MM.1S (cell line): ENCODE results near the gene PIGT.

ENCODE experiments used
- DNase-seq: peaks from one replicate; pipeline ENCODE4 v3.0.0-alpha.2; 2015
- H2AFZ ChIP-seq: fragments of 300-600 bp; sonication (generic); 2 replicates; pipeline ENCODE4 v1.6.0; 2016; ENCODE audit warnings: antibody characterized with exemption, low read length
- H3F3A ChIP-seq: fragments of 300-600 bp; sonication (generic); 2 replicates; pipeline ENCODE4 v1.6.1; 2016; ENCODE audit warnings: mild to moderate bottlenecking, antibody characterized with exemption, low read length, moderate library complexity, mixed read lengths; ENCODE audit not compliant: insufficient read depth
- H3K27ac ChIP-seq: fragments of 300-600 bp; sonication (generic); 2 replicates; pipeline ENCODE4 v1.5.1; 2016; ENCODE audit warnings: mild to moderate bottlenecking, low read length
- H3K27me3 ChIP-seq: fragments of 300-600 bp; sonication (generic); replicated peaks from 2 replicates; pipeline ENCODE4 v1.6.0; 2016; ENCODE audit warnings: low read length; ENCODE audit not compliant: insufficient read depth
- H3K36me3 ChIP-seq: fragments of 300-600 bp; sonication (generic); replicated peaks from 2 replicates; pipeline ENCODE4 v1.6.1; 2016; ENCODE audit warnings: mild to moderate bottlenecking, low read length, mixed read lengths; ENCODE audit not compliant: insufficient read depth
- H3K4me1 ChIP-seq: fragments of 300-600 bp; sonication (generic); 2 replicates; pipeline ENCODE4 v1.6.1; 2016; ENCODE audit warnings: low read length, mixed read lengths
- H3K4me2 ChIP-seq: fragments of 300-600 bp; sonication (generic); 2 replicates; pipeline ENCODE4 v1.6.0; 2016; ENCODE audit warnings: low read depth, low read length
- H3K4me3 ChIP-seq: fragments of 300-600 bp; sonication (generic); 2 replicates; pipeline ENCODE4 v1.5.1; 2016; ENCODE audit warnings: low read length, mixed read lengths
- H3K79me2 ChIP-seq: fragments of 300-600 bp; sonication (generic); 2 replicates; pipeline ENCODE4 v1.6.1; 2016; ENCODE audit warnings: mixed run types, low read length, mixed read lengths
- H3K9ac ChIP-seq: fragments of 300-600 bp; sonication (generic); 2 replicates; pipeline ENCODE4 v1.6.1; 2016; ENCODE audit warnings: low read length, mixed read lengths
- H3K9me2 ChIP-seq: fragments of 300-600 bp; sonication (generic); replicated peaks from 2 replicates; pipeline ENCODE4 v1.6.1; 2016; ENCODE audit warnings: mild to moderate bottlenecking, low read length, mixed read lengths; ENCODE audit not compliant: insufficient read depth
- H3K9me3 ChIP-seq: fragments of 300-600 bp; sonication (generic); replicated peaks from 2 replicates; pipeline ENCODE4 v1.6.1; 2016; ENCODE audit warnings: mild to moderate bottlenecking, low read length, mixed read lengths; ENCODE audit not compliant: insufficient read depth
- H4K20me1 ChIP-seq: fragments of 300-600 bp; sonication (generic); 2 replicates; pipeline ENCODE4 v1.6.1; 2016; ENCODE audit warnings: mild to moderate bottlenecking, low read length, moderate library complexity, mixed read lengths; ENCODE audit not compliant: insufficient read depth
- CTCF ChIP-seq: fragments of 300-600 bp; sonication (generic); IDR thresholded peaks from 2 replicates; pipeline ENCODE4 v1.5.1; 2016; ENCODE audit warnings: antibody characterized with exemption, low read length, mixed read lengths
- EZH2 ChIP-seq: fragments of 300-600 bp; sonication (generic); optimal IDR thresholded peaks from 2 replicates; pipeline ENCODE3; 2017; ENCODE audit warnings: low read depth, mild to moderate bottlenecking, antibody characterized with exemption, low read length, mixed read lengths
- EZH2phosphoT487 ChIP-seq: fragments of 300-600 bp; sonication (generic); IDR thresholded peaks from 2 replicates; pipeline ENCODE4 v1.6.1; 2018; ENCODE audit warnings: antibody characterized with exemption, low read length

PIGT gene

GRCh38 chr20:45461225-45461624 is 45.3 kb downstream of the PIGT start:
- Histone ChIP-seq H3K36me3 (no peaks in the 10 kb centered on the region), H4K20me1 (no peaks in the 10 kb centered on the region), H3F3A (no peaks in the 10 kb centered on the region), H3K9me3 (no peaks in the 10 kb centered on the region), H3K4me2 (no peak overlapping the region), H3K9ac (no peak overlapping the region), H3K9me2 (no peaks in the 10 kb centered on the region), H3K27me3 (no peaks in the 10 kb centered on the region), H3K4me1 (peaks cover 18% of the 10 kb centered on the region), H3K27ac (no peak overlapping the region), H3K79me2 (no peaks in the 10 kb centered on the region), H3K4me3 (no peak overlapping the region), H2AFZ (no peak overlapping the region)
- TF ChIP-seq EZH2phosphoT487 (no peak), CTCF (no peak), EZH2 (no peak)
- no peak for DNase-seq

- Histone ChIP-seq H3K27me3 (no peaks in the 10 kb centered on the region), H4K20me1 (no peaks in the 10 kb centered on the region), H3K4me1 (peaks cover 18% of the 10 kb centered on the region), H3K4me3 (no peak overlapping the region), H3K9ac (no peak overlapping the region), H3K27ac (no peak overlapping the region), H3K79me2 (no peaks in the 10 kb centered on the region), H3K9me2 (no peaks in the 10 kb centered on the region), H3K4me2 (no peak overlapping the region), H2AFZ (no peak overlapping the region), H3K36me3 (no peaks in the 10 kb centered on the region), H3K9me3 (no peaks in the 10 kb centered on the region), H3F3A (no peaks in the 10 kb centered on the region)
- no peak for TF ChIP-seq CTCF
- no peak for TF ChIP-seq EZH2phosphoT487
- no peak for TF ChIP-seq EZH2
- DNase-seq, result no peak
Measured at GRCh38 chr20:45462711-45463509, 47.0 kb downstream of the PIGT start.

GRCh38 chr20:45463709-45464108 is 47.8 kb downstream of the PIGT start:
- Histone ChIP-seq H3K27me3 (no peaks in the 10 kb centered on the region), H2AFZ (no peak overlapping the region), H3K9me2 (no peaks in the 10 kb centered on the region), H3K4me3 (no peak overlapping the region), H3K4me2 (no peak overlapping the region), H3K9me3 (no peaks in the 10 kb centered on the region), H4K20me1 (no peaks in the 10 kb centered on the region), H3K9ac (no peak overlapping the region), H3K36me3 (no peaks in the 10 kb centered on the region), H3K27ac (no peak overlapping the region), H3K4me1 (peaks cover 18% of the 10 kb centered on the region), H3F3A (no peaks in the 10 kb centered on the region), H3K79me2 (no peaks in the 10 kb centered on the region)
- no peak for TF ChIP-seq CTCF
- TF ChIP-seq EZH2phosphoT487, result no peak
- no peak for TF ChIP-seq EZH2
- no peak for DNase-seq
